Ishikawa (cell line): ENCODE measurements around the gene PLCB1.

ENCODE experiments used
- NFIC ChIP-seq: IDR thresholded peaks from 2 replicates; pipeline ENCODE4 v1.6.1; 2012
- YY1 ChIP-seq: IDR thresholded peaks from 2 replicates; pipeline ENCODE4 v1.6.1; 2012; ENCODE audit warnings: low read depth
- TF ChIP-seq, protein P1 (sequence below): IDR thresholded peaks from 2 replicates; pipeline ENCODE4 v1.6.1; 2012; ENCODE audit warnings: low read depth, mild to moderate bottlenecking
- TF ChIP-seq, protein P2 (sequence below): IDR thresholded peaks from 2 replicates; pipeline ENCODE4 v1.6.1; 2012

DNA sequence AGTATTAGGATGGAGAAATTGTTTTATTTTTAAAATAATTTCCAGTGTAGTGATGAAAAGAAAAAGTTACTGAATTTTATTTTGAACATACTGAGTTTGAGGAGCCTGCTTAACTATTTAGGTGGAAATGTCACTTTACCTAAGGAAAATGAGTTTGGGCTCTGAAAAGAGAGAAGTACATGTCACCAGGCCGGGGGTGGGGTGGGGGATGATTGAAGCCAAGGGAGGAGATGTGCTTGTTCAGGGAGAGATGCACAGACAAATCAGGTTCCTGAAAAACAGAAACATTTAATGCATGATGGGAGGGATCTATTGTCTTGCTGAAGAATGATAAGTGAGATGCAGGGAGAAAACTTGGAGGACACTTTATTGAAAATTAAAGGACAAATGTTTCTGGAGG, 71.3 kb downstream of the PLCB1 start:
- TF ChIP-seq NFIC (no peak), YY1 (no peak)
- TF ChIP-seq, protein P1, sequence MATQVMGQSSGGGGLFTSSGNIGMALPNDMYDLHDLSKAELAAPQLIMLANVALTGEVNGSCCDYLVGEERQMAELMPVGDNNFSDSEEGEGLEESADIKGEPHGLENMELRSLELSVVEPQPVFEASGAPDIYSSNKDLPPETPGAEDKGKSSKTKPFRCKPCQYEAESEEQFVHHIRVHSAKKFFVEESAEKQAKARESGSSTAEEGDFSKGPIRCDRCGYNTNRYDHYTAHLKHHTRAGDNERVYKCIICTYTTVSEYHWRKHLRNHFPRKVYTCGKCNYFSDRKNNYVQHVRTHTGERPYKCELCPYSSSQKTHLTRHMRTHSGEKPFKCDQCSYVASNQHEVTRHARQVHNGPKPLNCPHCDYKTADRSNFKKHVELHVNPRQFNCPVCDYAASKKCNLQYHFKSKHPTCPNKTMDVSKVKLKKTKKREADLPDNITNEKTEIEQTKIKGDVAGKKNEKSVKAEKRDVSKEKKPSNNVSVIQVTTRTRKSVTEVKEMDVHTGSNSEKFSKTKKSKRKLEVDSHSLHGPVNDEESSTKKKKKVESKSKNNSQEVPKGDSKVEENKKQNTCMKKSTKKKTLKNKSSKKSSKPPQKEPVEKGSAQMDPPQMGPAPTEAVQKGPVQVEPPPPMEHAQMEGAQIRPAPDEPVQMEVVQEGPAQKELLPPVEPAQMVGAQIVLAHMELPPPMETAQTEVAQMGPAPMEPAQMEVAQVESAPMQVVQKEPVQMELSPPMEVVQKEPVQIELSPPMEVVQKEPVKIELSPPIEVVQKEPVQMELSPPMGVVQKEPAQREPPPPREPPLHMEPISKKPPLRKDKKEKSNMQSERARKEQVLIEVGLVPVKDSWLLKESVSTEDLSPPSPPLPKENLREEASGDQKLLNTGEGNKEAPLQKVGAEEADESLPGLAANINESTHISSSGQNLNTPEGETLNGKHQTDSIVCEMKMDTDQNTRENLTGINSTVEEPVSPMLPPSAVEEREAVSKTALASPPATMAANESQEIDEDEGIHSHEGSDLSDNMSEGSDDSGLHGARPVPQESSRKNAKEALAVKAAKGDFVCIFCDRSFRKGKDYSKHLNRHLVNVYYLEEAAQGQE = no peak
- TF ChIP-seq, protein P2, sequence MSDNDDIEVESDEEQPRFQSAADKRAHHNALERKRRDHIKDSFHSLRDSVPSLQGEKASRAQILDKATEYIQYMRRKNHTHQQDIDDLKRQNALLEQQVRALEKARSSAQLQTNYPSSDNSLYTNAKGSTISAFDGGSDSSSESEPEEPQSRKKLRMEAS = no peak
